ENCODE data around the gene GRAMD2A.

The GRAMD2A gene

GRCh38 chr15:72197460-72198355, at the start of gene GRAMD2A:
Gene GRAMD2A (minus strand): TSS chr15:72197787.
- no peak for DNase-seq

- DNase-seq: no peak
Observed at GRCh38 chr15:72242775-72243370, 45.3 kb upstream of the GRAMD2A start.

- no peak for DNase-seq
Observed at GRCh38 chr15:72239652-72240051, 42.1 kb upstream of the GRAMD2A start.

GRCh38 chr15:72238586-72238985, 41.0 kb upstream of the GRAMD2A start:
- no peak for DNase-seq

- no peak for DNase-seq
Observed at GRCh38 chr15:72237853-72238224, 40.3 kb upstream of the GRAMD2A start.

GRCh38 chr15:72237029-72237852, 39.7 kb upstream of the GRAMD2A start:
- DNase-seq: no peak

GRCh38 chr15:72236381-72237003, 38.9 kb upstream of the GRAMD2A start:
- DNase-seq: no peak

- DNase-seq: no peak
Observed at GRCh38 chr15:72235298-72235697, 37.7 kb upstream of the GRAMD2A start.

- DNase-seq: no peak
Observed at GRCh38 chr15:72233769-72234168, 36.2 kb upstream of the GRAMD2A start.

- no peak for DNase-seq
Observed at GRCh38 chr15:72231833-72232478, 34.4 kb upstream of the GRAMD2A start.

GRCh38 chr15:72231066-72231832, 33.7 kb upstream of the GRAMD2A start, which contains the start of gene PKM:
Gene PKM (minus strand): TSS chr15:72231190. CDS start chr15:72219097, 12,093 bp downstream.
- peak; percentile 86 to 96 for DNase-seq

- DNase-seq: peak; percentile 29 to 57
Observed at GRCh38 chr15:72230197-72231065, 32.8 kb upstream of the GRAMD2A start.

GRCh38 chr15:72229947-72230196, 32.3 kb upstream of the GRAMD2A start:
- no peak for DNase-seq

- DNase-seq: no peak
Observed at GRCh38 chr15:72229076-72229946, 31.7 kb upstream of the GRAMD2A start.

- DNase-seq: no peak
Observed at GRCh38 chr15:72227720-72228119, 30.1 kb upstream of the GRAMD2A start.

GRCh38 chr15:72227192-72227586, 29.6 kb upstream of the GRAMD2A start:
- DNase-seq: no peak

- DNase-seq: no peak
Observed at GRCh38 chr15:72223278-72223677, 25.7 kb upstream of the GRAMD2A start.

- no peak for DNase-seq
Observed at GRCh38 chr15:72222393-72222792, 24.8 kb upstream of the GRAMD2A start.

GRCh38 chr15:72220687-72221086, 23.1 kb upstream of the GRAMD2A start:
- no peak for DNase-seq

GRCh38 chr15:72217216-72217615, 19.6 kb upstream of the GRAMD2A start:
- no peak for DNase-seq

Measured in NCI-H1930 (cell line).